ENCODE measurements around the gene FLAD1. TPM values are rescaled to one million over a fixed set of nuclear protein-coding genes. Genes with fewer than 3 reads are reported as not detected.

Gene FLAD1
- total RNA-seq, 1 experiment from 2014 or later: 72.8 TPM

DNA sequence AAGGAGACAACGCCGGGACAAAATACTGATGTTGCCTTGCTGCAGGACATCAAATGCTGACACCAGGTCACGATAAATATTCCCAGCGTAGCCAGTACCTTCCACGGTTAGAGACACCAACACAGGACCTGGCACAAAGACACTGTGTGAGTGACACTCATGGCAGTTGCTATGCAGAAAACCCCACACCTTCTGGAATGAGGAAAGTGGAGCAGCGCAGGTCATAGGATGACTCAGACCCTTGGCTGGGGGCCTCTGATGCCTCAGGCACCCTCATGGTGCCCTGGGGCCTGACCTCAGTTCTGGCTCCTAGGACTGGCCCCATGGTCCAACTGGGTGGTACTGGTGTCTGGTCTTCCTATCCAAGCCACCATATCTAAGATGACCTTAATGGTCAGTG lies 43.4 kb downstream of the FLAD1 start:
- no peaks in the 10 kb centered on the region for H3K36me3 ChIP-seq (ENCODE audit: control insufficient read depth, insufficient read depth, low read length)
- ATAC-seq (no peak), DNase-seq (ENCODE audit: low read depth, low spot score) (no peak)
- H3K27me3 ChIP-seq (ENCODE audit: control insufficient read depth, insufficient read depth, low read length): no peaks in the 10 kb centered on the region
- no peak overlapping the region for H3K27ac ChIP-seq (ENCODE audit: low read length)
- no peaks in the 10 kb centered on the region for H3K4me1 ChIP-seq (ENCODE audit: control insufficient read depth, insufficient read depth, low read length)
- BruUV-seq (replicated peaks): no TSS peak
- ChIA-PET POLR2A (no interaction called here), CTCF (no interaction called here)
- in situ Hi-C loops (cut with HindIII; ENCODE audit: low pct_unique_long_range_greater_than_20kb, low sequenced_read_pairs) (no loop called here), intact Hi-C loops (cut with micrococcal nuclease; ENCODE audit: unreplicated experiment) (no loop called here)
- no peak overlapping the region for H3K4me3 ChIP-seq (ENCODE audit: low read depth in 2 of 2, low read length in 2 of 2)
- H3K9me3 ChIP-seq (ENCODE audit: control insufficient read depth, insufficient read depth, low read depth, low read length): no peaks in the 10 kb centered on the region
- TF ChIP-seq, protein P1, sequence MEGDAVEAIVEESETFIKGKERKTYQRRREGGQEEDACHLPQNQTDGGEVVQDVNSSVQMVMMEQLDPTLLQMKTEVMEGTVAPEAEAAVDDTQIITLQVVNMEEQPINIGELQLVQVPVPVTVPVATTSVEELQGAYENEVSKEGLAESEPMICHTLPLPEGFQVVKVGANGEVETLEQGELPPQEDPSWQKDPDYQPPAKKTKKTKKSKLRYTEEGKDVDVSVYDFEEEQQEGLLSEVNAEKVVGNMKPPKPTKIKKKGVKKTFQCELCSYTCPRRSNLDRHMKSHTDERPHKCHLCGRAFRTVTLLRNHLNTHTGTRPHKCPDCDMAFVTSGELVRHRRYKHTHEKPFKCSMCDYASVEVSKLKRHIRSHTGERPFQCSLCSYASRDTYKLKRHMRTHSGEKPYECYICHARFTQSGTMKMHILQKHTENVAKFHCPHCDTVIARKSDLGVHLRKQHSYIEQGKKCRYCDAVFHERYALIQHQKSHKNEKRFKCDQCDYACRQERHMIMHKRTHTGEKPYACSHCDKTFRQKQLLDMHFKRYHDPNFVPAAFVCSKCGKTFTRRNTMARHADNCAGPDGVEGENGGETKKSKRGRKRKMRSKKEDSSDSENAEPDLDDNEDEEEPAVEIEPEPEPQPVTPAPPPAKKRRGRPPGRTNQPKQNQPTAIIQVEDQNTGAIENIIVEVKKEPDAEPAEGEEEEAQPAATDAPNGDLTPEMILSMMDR (IDR thresholded peaks at IDR 0.05): no peak
- TF ChIP-seq POLR2AphosphoS5 (IDR thresholded peaks at IDR 0.05; ENCODE audit: low read depth, low read length): no peak
- TF ChIP-seq, protein P2, sequence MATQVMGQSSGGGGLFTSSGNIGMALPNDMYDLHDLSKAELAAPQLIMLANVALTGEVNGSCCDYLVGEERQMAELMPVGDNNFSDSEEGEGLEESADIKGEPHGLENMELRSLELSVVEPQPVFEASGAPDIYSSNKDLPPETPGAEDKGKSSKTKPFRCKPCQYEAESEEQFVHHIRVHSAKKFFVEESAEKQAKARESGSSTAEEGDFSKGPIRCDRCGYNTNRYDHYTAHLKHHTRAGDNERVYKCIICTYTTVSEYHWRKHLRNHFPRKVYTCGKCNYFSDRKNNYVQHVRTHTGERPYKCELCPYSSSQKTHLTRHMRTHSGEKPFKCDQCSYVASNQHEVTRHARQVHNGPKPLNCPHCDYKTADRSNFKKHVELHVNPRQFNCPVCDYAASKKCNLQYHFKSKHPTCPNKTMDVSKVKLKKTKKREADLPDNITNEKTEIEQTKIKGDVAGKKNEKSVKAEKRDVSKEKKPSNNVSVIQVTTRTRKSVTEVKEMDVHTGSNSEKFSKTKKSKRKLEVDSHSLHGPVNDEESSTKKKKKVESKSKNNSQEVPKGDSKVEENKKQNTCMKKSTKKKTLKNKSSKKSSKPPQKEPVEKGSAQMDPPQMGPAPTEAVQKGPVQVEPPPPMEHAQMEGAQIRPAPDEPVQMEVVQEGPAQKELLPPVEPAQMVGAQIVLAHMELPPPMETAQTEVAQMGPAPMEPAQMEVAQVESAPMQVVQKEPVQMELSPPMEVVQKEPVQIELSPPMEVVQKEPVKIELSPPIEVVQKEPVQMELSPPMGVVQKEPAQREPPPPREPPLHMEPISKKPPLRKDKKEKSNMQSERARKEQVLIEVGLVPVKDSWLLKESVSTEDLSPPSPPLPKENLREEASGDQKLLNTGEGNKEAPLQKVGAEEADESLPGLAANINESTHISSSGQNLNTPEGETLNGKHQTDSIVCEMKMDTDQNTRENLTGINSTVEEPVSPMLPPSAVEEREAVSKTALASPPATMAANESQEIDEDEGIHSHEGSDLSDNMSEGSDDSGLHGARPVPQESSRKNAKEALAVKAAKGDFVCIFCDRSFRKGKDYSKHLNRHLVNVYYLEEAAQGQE (IDR thresholded peaks at IDR 0.05; ENCODE audit: insufficient read depth in 1 of 2, low read depth in 2 of 2, low read length in 1 of 2): no peak
- TF ChIP-seq TCF7L2 (IDR thresholded peaks at IDR 0.05; ENCODE audit: low read depth, low read length): no peak
- no peak for TF ChIP-seq SIN3A (IDR thresholded peaks at IDR 0.05; ENCODE audit: borderline replicate concordance, insufficient read depth, low read depth, low read length)

DNA sequence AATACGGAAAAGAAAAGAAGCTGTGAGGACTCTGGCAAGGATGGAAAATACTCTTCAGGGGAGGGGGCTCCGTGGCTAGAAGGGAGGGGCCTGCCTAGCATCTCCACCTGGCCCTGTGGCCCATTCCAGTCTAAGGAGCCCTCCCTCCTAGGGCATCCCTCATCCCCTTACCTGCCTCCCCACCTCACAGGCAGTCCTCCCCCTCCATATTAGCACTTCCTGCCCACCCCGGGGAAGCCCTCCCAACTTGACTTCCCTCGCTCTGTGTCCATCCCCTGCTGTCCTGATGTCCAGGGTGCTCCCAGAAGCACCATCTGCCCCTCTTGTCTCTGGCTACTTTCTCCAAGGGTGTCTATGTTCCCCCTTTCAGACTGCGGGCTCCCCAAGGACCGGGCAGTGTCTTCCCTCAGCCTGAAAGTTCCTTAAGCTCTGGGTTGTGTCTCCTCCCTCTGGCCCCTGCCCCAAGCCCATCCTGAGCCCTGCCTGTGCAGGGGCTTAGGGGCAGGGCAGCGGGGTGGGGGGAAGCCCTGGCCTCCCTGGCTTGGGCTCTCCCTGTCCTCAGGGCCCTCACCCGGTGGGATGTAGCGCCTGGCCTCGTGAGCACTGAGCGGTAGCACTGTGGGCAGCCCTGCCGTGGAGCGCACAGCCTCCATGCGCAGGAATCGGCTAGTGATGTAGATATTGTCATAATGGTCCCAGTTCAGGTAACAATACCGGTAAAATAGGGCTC lies 46.5 kb downstream of the FLAD1 start:
- no peak for DNase-seq (ENCODE audit: low read depth, low spot score)
- TF ChIP-seq POLR2AphosphoS5 (IDR thresholded peaks at IDR 0.05; ENCODE audit: low read depth, low read length) (no peak), TCF7L2 (IDR thresholded peaks at IDR 0.05; ENCODE audit: low read depth, low read length) (no peak), SIN3A (IDR thresholded peaks at IDR 0.05; ENCODE audit: borderline replicate concordance, insufficient read depth, low read depth, low read length) (no peak)
- TF ChIP-seq, protein P1 (IDR thresholded peaks at IDR 0.05): no peak
- TF ChIP-seq, protein P2 (IDR thresholded peaks at IDR 0.05; ENCODE audit: insufficient read depth in 1 of 2, low read depth in 2 of 2, low read length in 1 of 2): no peak
- no peak for ATAC-seq
- Histone ChIP-seq H3K27ac (ENCODE audit: low read length) (no peak overlapping the region), H3K4me3 (ENCODE audit: low read depth in 2 of 2, low read length in 2 of 2) (no peak overlapping the region), H3K4me1 (ENCODE audit: control insufficient read depth, insufficient read depth, low read length) (no peaks in the 10 kb centered on the region), H3K9me3 (ENCODE audit: control insufficient read depth, insufficient read depth, low read depth, low read length) (no peaks in the 10 kb centered on the region), H3K27me3 (ENCODE audit: control insufficient read depth, insufficient read depth, low read length) (no peaks in the 10 kb centered on the region), H3K36me3 (ENCODE audit: control insufficient read depth, insufficient read depth, low read length) (no peaks in the 10 kb centered on the region)
- in situ Hi-C loops (cut with HindIII; ENCODE audit: low pct_unique_long_range_greater_than_20kb, low sequenced_read_pairs): no loop called here
- ChIA-PET POLR2A (no interaction called here), CTCF (interaction anchor here (0.7 kb wide), 1 partner anchor 288 kb away, joined by 3 read pairs; no protein-coding TSS in a partner anchor)
- intact Hi-C loops (cut with micrococcal nuclease; ENCODE audit: unreplicated experiment): no loop called here
- BruUV-seq (replicated peaks): no TSS peak

Measured in Panc1 (cell line).